Loucy (cell line): ENCODE results near the gene HOMER1.
"Not testable (repeated sequence)": the region's sequence is repeated elsewhere in the genome, so short reads cannot be mapped to it uniquely, and the experiment has no call there.

Source experiments
- H2AFZ ChIP-seq: fragments of 200-600 bp; sonication (generic); 2 replicates; pipeline ENCODE4 v1.6.0; 2016; ENCODE audit warnings: antibody characterized with exemption, mild to moderate bottlenecking, low read length, moderate library complexity
- H3F3A ChIP-seq: fragments of 200-600 bp; 2 replicates; pipeline ENCODE4 v1.6.0; 2016; ENCODE audit warnings: antibody characterized with exemption, low read depth, mild to moderate bottlenecking
- H3K27me3 ChIP-seq: fragments of 200-600 bp; sonication (generic); 2 replicates; pipeline ENCODE4 v1.6.1; 2014; ENCODE audit warnings: low read length, mild to moderate bottlenecking; ENCODE audit not compliant: insufficient read depth, poor library complexity, severe bottlenecking
- H3K36me3 ChIP-seq: fragments of 200-600 bp; sonication (generic); 2 replicates; pipeline ENCODE4 v1.6.1; 2016; ENCODE audit warnings: low read length; ENCODE audit not compliant: insufficient read depth
- H3K4me1 ChIP-seq: fragments of 200-600 bp; sonication (generic); 2 replicates; pipeline ENCODE4 v1.5.1; 2014; ENCODE audit warnings: low read length, mild to moderate bottlenecking; ENCODE audit not compliant: insufficient read depth, poor library complexity, severe bottlenecking
- H3K4me2 ChIP-seq: fragments of 200-600 bp; sonication (generic); 2 replicates; pipeline ENCODE4 v1.6.0; 2014; ENCODE audit warnings: antibody characterized with exemption, low read length, low read depth, mild to moderate bottlenecking; ENCODE audit not compliant: poor library complexity, severe bottlenecking
- H3K4me3 ChIP-seq: fragments of 200-600 bp; sonication (generic); 2 replicates; pipeline ENCODE4 v1.5.1; 2014; ENCODE audit warnings: low read length, mild to moderate bottlenecking, mixed read lengths; ENCODE audit not compliant: poor library complexity, severe bottlenecking
- H3K79me2 ChIP-seq: fragments of 200-600 bp; sonication (generic); 2 replicates; pipeline ENCODE4 v1.6.1; 2014; ENCODE audit warnings: low read length; ENCODE audit not compliant: insufficient read depth
- H3K9ac ChIP-seq: fragments of 200-600 bp; sonication (generic); 2 replicates; pipeline ENCODE4 v1.6.0; 2014; ENCODE audit warnings: mild to moderate bottlenecking, low read depth, low read length, moderate library complexity; ENCODE audit not compliant: poor library complexity, severe bottlenecking
- H3K9me2 ChIP-seq: fragments of 200-600 bp; sonication (generic); replicated peaks from 2 replicates; pipeline ENCODE4 v1.6.1; 2016; ENCODE audit warnings: low read depth, low read length, mixed read lengths
- H3K9me3 ChIP-seq: fragments of 200-600 bp; sonication (generic); 2 replicates; pipeline ENCODE4 v1.6.1; 2014; ENCODE audit warnings: mild to moderate bottlenecking, antibody characterized with exemption, low read length, low read depth; ENCODE audit not compliant: insufficient read depth
- H4K20me1 ChIP-seq: fragments of 200-600 bp; sonication (generic); 2 replicates; pipeline ENCODE4 v1.6.0; 2014; ENCODE audit warnings: antibody characterized with exemption, low read length, mild to moderate bottlenecking; ENCODE audit not compliant: insufficient read depth, poor library complexity, severe bottlenecking
- EZH2phosphoT487 ChIP-seq: fragments of 200-600 bp; IDR thresholded peaks from 2 replicates; pipeline ENCODE4 v1.6.1; 2018; ENCODE audit warnings: antibody characterized with exemption, mild to moderate bottlenecking, moderate library complexity, borderline replicate concordance
- TF ChIP-seq, protein P1 (sequence below): fragments of 200-600 bp; sonication (generic); conservative IDR thresholded peaks from 2 replicates; pipeline ENCODE4 v1.5.1; 2014; ENCODE audit warnings: mild to moderate bottlenecking, antibody characterized with exemption, low read length

Gene HOMER1

DNA sequence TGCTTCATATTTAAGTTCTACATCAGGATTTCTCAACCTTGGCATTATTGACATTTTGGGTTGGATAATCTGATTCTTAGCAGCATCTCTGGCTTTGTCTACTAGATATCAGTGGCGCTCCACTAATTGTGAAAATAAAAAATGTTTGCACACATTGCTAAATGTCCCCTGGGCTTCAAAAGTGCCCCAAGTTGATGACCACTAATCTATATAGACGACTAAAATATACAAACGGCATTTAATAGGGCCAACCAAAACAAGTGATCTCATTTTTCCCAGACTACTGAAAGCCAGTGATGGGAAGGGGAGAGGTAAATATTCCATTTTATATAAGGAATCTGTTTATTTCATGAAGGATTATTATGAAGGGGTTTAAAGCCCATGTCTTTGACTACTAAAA lies 118.6 kb downstream of the HOMER1 start:
- H3K9me3 ChIP-seq: no peaks in the 10 kb centered on the region
- H3K4me1 ChIP-seq: no peaks in the 10 kb centered on the region
- H3K4me3 ChIP-seq: no peak overlapping the region
- TF ChIP-seq EZH2phosphoT487: no peak
- TF ChIP-seq, protein P1, sequence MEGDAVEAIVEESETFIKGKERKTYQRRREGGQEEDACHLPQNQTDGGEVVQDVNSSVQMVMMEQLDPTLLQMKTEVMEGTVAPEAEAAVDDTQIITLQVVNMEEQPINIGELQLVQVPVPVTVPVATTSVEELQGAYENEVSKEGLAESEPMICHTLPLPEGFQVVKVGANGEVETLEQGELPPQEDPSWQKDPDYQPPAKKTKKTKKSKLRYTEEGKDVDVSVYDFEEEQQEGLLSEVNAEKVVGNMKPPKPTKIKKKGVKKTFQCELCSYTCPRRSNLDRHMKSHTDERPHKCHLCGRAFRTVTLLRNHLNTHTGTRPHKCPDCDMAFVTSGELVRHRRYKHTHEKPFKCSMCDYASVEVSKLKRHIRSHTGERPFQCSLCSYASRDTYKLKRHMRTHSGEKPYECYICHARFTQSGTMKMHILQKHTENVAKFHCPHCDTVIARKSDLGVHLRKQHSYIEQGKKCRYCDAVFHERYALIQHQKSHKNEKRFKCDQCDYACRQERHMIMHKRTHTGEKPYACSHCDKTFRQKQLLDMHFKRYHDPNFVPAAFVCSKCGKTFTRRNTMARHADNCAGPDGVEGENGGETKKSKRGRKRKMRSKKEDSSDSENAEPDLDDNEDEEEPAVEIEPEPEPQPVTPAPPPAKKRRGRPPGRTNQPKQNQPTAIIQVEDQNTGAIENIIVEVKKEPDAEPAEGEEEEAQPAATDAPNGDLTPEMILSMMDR: no peak
- no peaks in the 10 kb centered on the region for H3K27me3 ChIP-seq
- no peak overlapping the region for H2AFZ ChIP-seq
- no peaks in the 10 kb centered on the region for H3K9me2 ChIP-seq
- H3K4me2 ChIP-seq: no peak overlapping the region
- no peaks in the 10 kb centered on the region for H3F3A ChIP-seq
- H3K79me2 ChIP-seq: no peaks in the 10 kb centered on the region
- H4K20me1 ChIP-seq: no peaks in the 10 kb centered on the region
- no peak overlapping the region for H3K9ac ChIP-seq
- H3K36me3 ChIP-seq: peaks cover 18% of the 10 kb centered on the region; the same call in 1 of the 2 replicates

DNA sequence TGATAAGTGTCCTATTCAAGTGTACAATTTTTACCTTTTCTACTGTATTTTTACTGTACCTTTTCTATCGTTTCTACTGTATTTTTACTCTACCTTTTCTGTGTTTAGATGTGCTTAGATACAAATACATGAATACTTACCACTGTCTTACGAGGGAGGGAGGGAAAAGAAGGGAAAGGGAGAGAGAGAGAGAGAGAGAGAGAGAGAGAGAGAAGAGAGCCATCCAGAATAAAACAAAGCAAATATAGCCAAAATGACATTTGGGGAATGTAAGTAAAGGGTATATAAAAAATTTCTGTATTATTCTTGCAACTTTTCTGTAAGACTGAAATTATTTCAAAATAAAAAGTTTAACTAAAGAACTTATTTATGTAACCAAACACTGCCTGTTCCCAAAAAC lies 121.2 kb downstream of the HOMER1 start:
- no peaks in the 10 kb centered on the region for H3K4me1 ChIP-seq
- peaks cover 18% of the 10 kb centered on the region; the same call in 1 of the 2 replicates for H3K36me3 ChIP-seq
- no peak overlapping the region for H3K4me3 ChIP-seq
- no peaks in the 10 kb centered on the region for H3K79me2 ChIP-seq
- H3K9me3 ChIP-seq: no peaks in the 10 kb centered on the region
- H3F3A ChIP-seq: no peaks in the 10 kb centered on the region
- no peak overlapping the region for H2AFZ ChIP-seq
- H3K9me2 ChIP-seq: no peaks in the 10 kb centered on the region
- no peaks in the 10 kb centered on the region for H3K27me3 ChIP-seq
- H3K9ac ChIP-seq: no peak overlapping the region
- H4K20me1 ChIP-seq: no peaks in the 10 kb centered on the region
- no peak overlapping the region for H3K4me2 ChIP-seq
- TF ChIP-seq EZH2phosphoT487: no peak
- TF ChIP-seq, protein P1: no peak

DNA sequence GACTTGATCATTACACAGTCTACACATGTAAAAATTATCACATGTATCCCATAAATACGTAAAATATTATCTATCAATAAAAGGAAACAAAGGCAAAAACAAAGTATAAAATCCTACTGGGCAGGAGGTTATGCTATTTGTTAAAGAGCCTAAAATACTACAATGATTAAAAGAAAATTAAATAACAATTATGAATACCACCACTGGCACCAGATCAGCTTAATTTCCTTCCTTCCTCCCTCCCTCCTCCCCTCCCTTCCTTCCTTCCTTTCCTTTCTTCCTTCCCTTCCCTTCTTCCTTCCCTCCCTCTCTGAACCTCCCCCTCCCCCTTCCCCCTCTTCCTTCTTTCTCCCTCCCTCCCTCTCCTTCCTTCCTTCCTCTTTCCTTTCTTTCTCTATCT lies 127.3 kb downstream of the HOMER1 start:
- Histone ChIP-seq H3K9me3 (peaks cover 15% of the 10 kb centered on the region; the same call in 1 of the 2 replicates), H4K20me1 (no peaks in the 10 kb centered on the region), H3K79me2 (no peaks in the 10 kb centered on the region), H3K4me1 (no peaks in the 10 kb centered on the region), H3K27me3 (no peaks in the 10 kb centered on the region), H3F3A (no peaks in the 10 kb centered on the region), H3K36me3 (peaks cover 4% of the 10 kb centered on the region; the same call in 1 of the 2 replicates), H2AFZ (no peak overlapping the region), H3K4me3 (no peak overlapping the region), H3K9ac (no peak overlapping the region), H3K4me2 (no peak overlapping the region), H3K9me2 (no peaks in the 10 kb centered on the region)
- TF ChIP-seq EZH2phosphoT487: no peak
- TF ChIP-seq, protein P1: no peak

DNA sequence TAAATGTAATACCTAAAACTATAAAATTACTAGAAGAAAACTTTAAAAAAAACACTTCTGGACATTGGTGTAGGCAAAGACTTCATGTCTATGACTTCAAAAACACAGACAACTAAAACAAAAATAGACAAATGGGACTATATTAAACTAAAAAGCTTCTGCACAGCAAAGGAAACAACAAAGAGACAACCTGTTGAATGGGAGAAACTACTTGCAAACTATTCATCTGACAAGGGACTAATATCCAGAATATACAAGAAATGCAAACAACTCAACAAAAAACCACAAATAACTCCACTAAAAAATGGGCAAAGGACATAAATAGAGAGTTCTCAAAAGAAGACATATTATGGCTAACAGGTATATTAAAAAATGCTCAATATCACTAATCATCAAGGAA lies 128.8 kb downstream of the HOMER1 start:
- H3K79me2 ChIP-seq, H4K20me1 ChIP-seq, H3K4me1 ChIP-seq, H3K9ac ChIP-seq, H3K4me2 ChIP-seq, H2AFZ ChIP-seq, H3K4me3 ChIP-seq, H3F3A ChIP-seq, H3K27me3 ChIP-seq, H3K9me2 ChIP-seq: not testable (repeated sequence)
- peaks cover 24% of the 10 kb centered on the region; the same call in 1 of the 2 replicates for H3K9me3 ChIP-seq
- peaks cover 16% of the 10 kb centered on the region for H3K36me3 ChIP-seq
